Measurements from ENCODE around the gene LRMDA. TPM values are rescaled to one million over a fixed set of nuclear protein-coding genes. Genes with fewer than 3 reads are reported as not detected.

Gene LRMDA
- total and polyA plus RNA-seq, 2 of the 13 experiments (the other 11 are each of a cell fraction or from before 2014, with no cell fraction given): 13.4 to 22.0 TPM

GRCh38 chr10:75962395-75963061 lies 531.1 kb downstream of the LRMDA start (continued):
- TF ChIP-seq HDAC1 (CRISPR knock-in tag; IDR thresholded peaks at IDR 0.05) (0 out of 2 replicates have a peak, but pooled peaks have one; percentile 46), IRF2 (CRISPR knock-in tag; IDR thresholded peaks at IDR 0.05) (peak; percentile 40; the same call in 1 of the 2 replicates), ZNF317 (CRISPR knock-in tag; IDR thresholded peaks at IDR 0.05) (peak; percentile 43; the same call in 1 of the 2 replicates)

- Histone ChIP-seq H3K9me3 (ENCODE audit: low read length) (no peaks in the 10 kb centered on the region), H3K4me1 (ENCODE audit: insufficient read depth, low read length) (peaks cover 30% of the 10 kb centered on the region), H3K4me2 (ENCODE audit: low read depth, low read length) (no peak overlapping the region), H2AFZ (ENCODE audit: low read length) (no peak overlapping the region), H3K27me3 (ENCODE audit: control insufficient read depth in 1 of 2, insufficient read depth in 2 of 2, low read length in 2 of 2) (no peaks in the 10 kb centered on the region), H4K20me1 (ENCODE audit: insufficient read depth, low read length) (no peaks in the 10 kb centered on the region), H3K9ac (ENCODE audit: insufficient read depth, low read depth, low read length) (no peak overlapping the region), H3K79me2 (ENCODE audit: insufficient read depth, low read length) (no peaks in the 10 kb centered on the region), H3K36me3 (replicated peaks in 1 of 2; ENCODE audit: control insufficient read depth in 1 of 2, insufficient read depth in 2 of 2, low read length in 2 of 2) (no peaks in the 10 kb centered on the region), H3K4me3 (replicated peaks in 1 of 3; ENCODE audit: insufficient read depth in 1 of 3, low read depth in 2 of 3, low read length in 3 of 3) (no peak overlapping the region), H3K27ac (ENCODE audit: extremely low read length, insufficient read depth, low read length) (no peak overlapping the region)
- BruUV-seq (replicated peaks): no TSS peak
- ATAC-seq (no peak), DNase-seq (ENCODE audit: low spot score) (no peak), FAIRE-seq (no peak)
- intact Hi-C loops (cut with micrococcal nuclease; ENCODE audit: unreplicated experiment) (no loop called here), in situ Hi-C loops (cut with HindIII; ENCODE audit: extremely low pct_ligation_motif_present, low pct_unique_long_range_greater_than_20kb) (no loop called here)
- TF ChIP-seq ZNF577 (CRISPR knock-in tag; IDR thresholded peaks at IDR 0.05; ENCODE audit: borderline replicate concordance, low read depth): no peak
- ChIA-PET CTCF (ENCODE audit: low intra/inter-chr PET ratio, low total read pairs) (no interaction called here), POLR2A (no interaction called here)
- WGBS (ENCODE audit: low lambda C conversion rate): 91% methylated on average over 7 of the region's 7 CpGs
These were observed 536.1 kb downstream of the LRMDA start for GRCh38 chr10:75967491-75967890.

GRCh38 chr10:75969031-75969430 lies 537.6 kb downstream of the LRMDA start:
- CTCF ChIA-PET (ENCODE audit: low intra/inter-chr PET ratio, low total read pairs): no interaction called here
- intact Hi-C loops (cut with micrococcal nuclease; ENCODE audit: unreplicated experiment): no loop called here

More at GRCh38 chr10:75969031-75969430, 537.6 kb downstream of the LRMDA start:
- no peak for DNase-seq (ENCODE audit: low spot score)
- POLR2A ChIA-PET: no interaction called here
- no peak overlapping the region for H2AFZ ChIP-seq (ENCODE audit: low read length)
- H3K4me3 ChIP-seq (replicated peaks in 1 of 3; ENCODE audit: insufficient read depth in 1 of 3, low read depth in 2 of 3, low read length in 3 of 3): no peak overlapping the region
- no peak overlapping the region for H3K9ac ChIP-seq (ENCODE audit: insufficient read depth, low read depth, low read length)
- H3K4me1 ChIP-seq (ENCODE audit: insufficient read depth, low read length): peaks cover 16% of the 10 kb centered on the region; the same call in 1 of the 2 replicates
- H3K4me2 ChIP-seq (ENCODE audit: low read depth, low read length): no peak overlapping the region
- FAIRE-seq: no peak
- H3K36me3 ChIP-seq (replicated peaks in 1 of 2; ENCODE audit: control insufficient read depth in 1 of 2, insufficient read depth in 2 of 2, low read length in 2 of 2): no peaks in the 10 kb centered on the region
- BruUV-seq (replicated peaks): no TSS peak
- WGBS (ENCODE audit: low lambda C conversion rate): 56% methylated on average over 2 of the region's 2 CpGs
- no peak overlapping the region for H3K27ac ChIP-seq (ENCODE audit: extremely low read length, insufficient read depth, low read length)
- no peaks in the 10 kb centered on the region for H3K9me3 ChIP-seq (ENCODE audit: low read length)
- no peaks in the 10 kb centered on the region for H3K27me3 ChIP-seq (ENCODE audit: control insufficient read depth in 1 of 2, insufficient read depth in 2 of 2, low read length in 2 of 2)
- H3K79me2 ChIP-seq (ENCODE audit: insufficient read depth, low read length): no peaks in the 10 kb centered on the region
- TF ChIP-seq CEBPG (CRISPR knock-in tag; IDR thresholded peaks at IDR 0.05) (peak; percentile 16; the same call in 1 of the 2 replicates), MBNL3 (CRISPR knock-in tag; conservative IDR thresholded peaks at IDR 0.05) (no peak)
- in situ Hi-C loops (cut with HindIII; ENCODE audit: extremely low pct_ligation_motif_present, low pct_unique_long_range_greater_than_20kb): no loop called here
- no peak for ATAC-seq
- H4K20me1 ChIP-seq (ENCODE audit: insufficient read depth, low read length): no peaks in the 10 kb centered on the region

Data from HepG2 (cell line).